HL-60/S4 treated with retinoic acid at 250 ng/mL for 4 days and 3 days (cell line): ENCODE measurements around the gene ERMN.
"Not testable (repeated sequence)": the region's sequence is repeated elsewhere in the genome, so short reads cannot be mapped to it uniquely, and the experiment has no call there.

Experiments
- in situ Hi-C: fragments of 300-500 bp; cut with MboI; formaldehyde crosslinking; loops from 2 replicates; pipeline ENCODE4 v1.7.0; 2022; ENCODE audit warnings: low sequenced_read_pairs

Gene ERMN, protein sequence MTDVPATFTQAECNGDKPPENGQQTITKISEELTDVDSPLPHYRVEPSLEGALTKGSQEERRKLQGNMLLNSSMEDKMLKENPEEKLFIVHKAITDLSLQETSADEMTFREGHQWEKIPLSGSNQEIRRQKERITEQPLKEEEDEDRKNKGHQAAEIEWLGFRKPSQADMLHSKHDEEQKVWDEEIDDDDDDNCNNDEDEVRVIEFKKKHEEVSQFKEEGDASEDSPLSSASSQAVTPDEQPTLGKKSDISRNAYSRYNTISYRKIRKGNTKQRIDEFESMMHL

DNA sequence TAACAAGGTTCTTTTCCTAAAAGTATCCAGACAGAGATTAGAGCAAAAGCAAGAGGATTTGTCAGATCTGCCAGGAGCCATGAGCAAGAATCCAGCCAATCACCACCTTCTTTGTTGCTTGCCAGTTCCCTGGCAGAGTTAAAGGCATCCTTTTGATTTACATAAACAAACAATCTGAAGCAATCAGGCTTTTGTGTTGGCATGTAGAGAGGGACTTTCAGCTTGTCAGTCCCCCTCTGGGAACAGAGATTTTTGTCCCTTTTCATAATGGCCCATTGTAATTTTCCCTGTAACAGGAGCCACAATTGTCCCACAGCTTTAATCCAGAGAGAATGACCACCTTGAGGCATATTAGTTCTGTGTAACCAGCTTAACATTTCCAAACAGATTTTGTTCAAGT is at the start of gene ERMN:
Gene ERMN, minus strand, starts transcription at position 39 of the 400 bp plus-strand sequence. CDS start 182 bp downstream, outside the sequence.
- in situ Hi-C loops, result no loop called here

DNA sequence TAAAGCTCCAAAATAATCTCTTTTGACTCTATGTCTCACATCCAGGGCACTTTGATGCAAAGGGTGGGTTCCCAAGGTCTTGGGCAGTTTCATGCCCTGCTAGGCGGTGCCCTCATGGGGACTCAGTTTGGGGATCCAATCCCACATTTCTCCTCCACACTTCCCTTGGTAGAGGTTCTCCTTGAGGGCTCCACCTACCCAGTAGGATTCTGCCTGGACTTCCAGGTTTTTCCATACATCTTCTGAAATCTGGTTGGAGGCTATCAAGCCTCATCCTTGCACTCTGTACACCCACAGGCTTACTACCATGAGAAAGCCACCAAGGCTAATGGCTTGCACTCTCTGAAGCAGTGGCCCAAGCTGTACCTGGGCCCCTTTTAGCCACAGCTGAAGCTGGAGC is 49.8 kb upstream of the ERMN start:
- in situ Hi-C loops, result no loop called here

DNA sequence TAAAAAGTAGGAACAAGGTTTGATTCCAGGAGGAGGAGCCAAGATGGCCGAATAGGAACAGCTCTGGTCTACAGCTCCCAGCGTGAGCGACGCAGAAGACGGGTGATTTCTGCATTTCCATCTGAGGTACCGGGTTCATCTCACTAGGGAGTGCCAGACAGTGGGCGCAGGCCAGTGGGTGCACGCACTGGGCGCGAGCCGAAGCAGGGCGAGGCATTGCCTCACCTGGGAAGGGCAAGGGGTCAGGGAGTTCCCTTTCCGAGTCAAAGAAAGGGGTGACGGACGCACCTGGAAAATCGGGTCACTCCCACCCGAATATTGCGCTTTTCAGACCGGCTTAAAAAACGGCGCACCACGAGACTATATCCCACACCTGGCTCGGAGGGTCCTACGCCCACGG is 42.9 kb upstream of the ERMN start:
- in situ Hi-C loops, result not testable (repeated sequence)

DNA sequence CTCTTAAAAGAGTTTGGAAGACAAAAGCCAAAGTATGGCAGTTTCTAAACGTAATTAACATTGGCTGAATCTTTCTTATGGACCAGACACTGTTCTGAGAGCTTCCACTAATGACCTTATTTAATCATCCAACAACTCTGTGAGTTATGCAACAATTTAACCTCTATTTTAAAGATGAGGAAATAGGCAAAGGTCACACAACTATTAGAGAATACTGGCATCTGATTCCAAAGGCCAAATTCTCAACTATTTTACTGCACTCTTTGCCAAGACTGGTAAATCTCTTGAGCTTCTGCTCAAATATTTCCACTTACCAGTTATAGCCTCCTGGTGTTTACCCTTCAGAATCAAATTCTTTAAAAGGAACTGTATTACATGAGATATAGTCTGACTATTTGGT is 42.1 kb upstream of the ERMN start:
- in situ Hi-C loops, result no loop called here

DNA sequence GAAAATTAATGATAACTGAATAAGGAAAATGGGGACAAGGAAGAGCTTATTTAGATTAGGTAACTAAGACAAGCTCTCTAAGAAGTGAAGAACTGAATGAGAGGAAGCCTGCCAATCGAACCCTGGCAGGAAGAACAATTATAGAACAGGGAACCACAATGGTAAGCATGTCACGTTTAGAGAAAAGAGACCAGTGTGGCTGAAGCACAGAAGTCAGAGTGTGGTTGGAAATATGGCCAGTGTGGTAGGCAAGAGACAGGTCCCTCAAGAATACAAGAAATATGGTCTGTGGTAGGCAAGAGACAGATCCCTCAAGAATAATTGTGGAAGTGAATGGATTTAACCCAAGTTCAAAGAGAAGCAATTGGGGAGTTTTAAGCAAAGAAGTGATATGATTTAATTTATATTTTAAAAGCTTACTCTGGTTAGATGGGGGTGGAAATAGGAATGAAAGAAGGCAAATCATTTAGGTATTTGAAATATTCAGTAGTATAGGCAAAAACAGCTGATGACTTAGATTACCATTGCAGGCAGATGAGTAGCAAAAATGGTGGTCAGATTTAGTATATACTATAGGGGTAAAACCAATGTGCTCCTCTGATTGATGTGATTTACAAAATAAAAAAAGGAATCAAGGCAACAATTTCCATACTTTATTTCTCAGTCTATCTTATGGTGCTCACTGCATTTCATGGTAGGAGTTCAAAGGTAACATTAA is 38.8 kb upstream of the ERMN start:
- in situ Hi-C loops, result no loop called here

DNA sequence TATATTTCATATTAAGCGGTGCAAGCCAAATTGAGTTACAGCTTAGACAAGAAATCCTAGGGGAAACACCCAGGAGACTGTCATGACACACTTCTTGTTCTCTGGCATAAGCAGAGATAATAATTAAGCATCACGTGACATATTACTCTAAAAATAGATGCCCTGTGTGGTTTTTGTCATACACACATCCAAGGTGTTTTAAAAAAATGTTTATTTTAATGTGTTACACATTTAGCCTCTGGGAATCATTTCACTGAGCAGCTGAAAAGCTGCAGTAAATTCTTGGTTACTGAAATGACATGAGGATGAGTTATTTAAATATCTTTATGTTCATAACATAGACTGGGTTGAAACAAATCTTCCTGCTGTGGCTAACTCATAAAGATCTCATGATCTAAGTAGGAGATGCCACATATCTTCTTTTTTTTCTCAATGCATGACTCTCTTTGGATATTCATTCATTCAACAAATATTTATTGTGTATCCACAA is 38.0 kb upstream of the ERMN start:
- in situ Hi-C loops, result no loop called here

DNA sequence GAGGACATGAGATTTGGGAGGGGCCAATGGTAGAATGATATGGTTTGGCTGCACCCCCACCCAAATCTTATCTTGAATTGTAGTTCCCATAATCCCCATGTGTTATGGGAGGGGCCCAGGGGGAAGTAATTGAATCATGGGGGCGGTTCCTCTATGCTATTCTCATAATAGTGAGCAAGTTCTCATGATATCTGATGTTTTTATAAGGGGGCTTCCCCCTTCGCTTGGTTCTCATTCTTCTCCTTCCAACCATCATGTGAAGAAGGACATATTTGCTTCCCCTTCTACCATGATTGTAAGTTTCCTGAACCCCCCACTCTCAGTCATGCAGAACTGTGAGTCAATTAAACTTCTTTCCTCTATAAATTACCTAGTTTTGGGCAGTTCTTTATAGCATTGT is 37.0 kb upstream of the ERMN start:
- in situ Hi-C loops, result no loop called here

DNA sequence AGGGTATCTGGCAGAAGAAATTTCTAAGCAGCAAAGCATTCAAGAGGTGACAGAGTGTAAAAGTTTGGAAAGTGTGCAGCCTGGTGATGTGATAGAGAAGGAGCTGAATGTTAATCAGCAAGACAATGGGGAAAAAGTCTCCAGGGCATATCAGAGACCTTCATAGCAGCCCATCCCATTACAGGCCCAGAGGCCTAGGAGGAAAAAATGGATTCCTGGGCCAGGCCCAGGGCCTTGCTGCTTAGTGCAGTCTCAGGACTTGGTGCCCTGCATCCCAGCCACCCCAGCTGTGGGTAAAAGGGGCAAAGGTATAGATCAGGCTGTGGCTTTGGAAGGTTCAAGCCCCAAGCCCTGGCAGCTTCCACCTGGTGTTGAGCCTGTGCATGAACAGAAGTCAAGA is 35.9 kb upstream of the ERMN start:
- in situ Hi-C loops, result no loop called here

DNA sequence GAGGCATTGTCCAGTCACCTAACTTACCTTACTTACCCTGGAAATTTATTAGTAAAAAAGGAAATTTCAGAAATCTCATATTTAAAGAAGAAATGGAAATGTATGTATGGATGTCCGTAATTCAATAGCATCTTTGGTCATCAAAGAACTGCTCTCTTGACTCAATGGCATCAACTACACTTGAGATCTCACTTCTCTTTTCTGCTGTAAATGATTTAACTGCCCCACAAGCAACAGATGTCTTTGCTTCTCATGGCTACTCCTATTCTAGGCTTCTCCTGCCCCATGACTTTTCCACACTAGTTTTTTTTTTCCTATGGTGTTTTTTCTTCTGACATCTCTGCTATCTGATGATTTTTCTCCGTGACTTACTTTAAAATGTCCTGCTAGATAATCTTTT is 34.0 kb upstream of the ERMN start:
- in situ Hi-C loops, result no loop called here

DNA sequence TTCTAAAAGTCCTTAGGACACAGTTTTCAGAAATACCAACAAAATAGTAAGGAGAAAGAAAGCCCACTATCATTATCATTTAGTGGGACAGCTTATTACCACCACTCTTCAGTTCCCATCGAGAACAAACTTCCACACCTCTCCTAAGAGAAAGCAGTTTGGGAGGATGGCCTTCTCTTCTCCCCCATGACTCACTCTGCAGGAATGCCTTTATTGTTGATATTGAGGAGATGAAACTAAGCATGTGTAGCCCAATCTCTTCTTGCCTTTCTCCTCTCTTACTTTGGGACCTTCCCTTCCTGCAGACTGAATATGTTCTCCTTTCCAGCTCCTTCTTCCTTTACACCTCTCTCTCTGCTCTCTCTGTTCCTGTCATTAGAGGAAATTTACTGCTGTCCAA is 30.0 kb upstream of the ERMN start:
- in situ Hi-C loops, result no loop called here

DNA sequence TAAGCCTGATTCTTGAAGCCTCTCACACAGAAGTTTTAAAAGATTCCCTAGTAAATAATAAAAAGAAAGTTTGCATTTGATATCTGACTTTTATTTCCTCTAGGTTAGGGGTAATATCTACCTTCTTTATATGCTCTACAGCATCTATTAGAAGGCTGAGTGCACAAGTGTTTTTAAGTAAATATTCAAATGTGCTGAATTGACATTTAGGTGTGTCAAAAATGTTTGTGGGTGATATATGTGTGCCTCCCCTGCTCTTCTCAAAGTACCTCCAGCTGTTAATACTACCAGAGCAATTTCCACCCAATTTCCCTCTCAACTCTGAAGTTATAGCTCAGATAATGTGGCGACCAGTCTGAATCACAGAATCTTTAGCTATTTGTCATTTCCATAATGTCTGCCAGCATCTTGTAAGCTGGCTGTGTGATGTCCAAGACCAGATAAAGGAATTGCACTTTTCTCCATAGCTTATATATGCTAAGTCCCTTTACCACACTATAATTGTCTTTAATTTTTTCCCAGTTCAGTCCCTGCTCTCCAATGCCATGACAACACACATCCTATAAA is 24.4 kb upstream of the ERMN start:
- in situ Hi-C loops, result no loop called here

DNA sequence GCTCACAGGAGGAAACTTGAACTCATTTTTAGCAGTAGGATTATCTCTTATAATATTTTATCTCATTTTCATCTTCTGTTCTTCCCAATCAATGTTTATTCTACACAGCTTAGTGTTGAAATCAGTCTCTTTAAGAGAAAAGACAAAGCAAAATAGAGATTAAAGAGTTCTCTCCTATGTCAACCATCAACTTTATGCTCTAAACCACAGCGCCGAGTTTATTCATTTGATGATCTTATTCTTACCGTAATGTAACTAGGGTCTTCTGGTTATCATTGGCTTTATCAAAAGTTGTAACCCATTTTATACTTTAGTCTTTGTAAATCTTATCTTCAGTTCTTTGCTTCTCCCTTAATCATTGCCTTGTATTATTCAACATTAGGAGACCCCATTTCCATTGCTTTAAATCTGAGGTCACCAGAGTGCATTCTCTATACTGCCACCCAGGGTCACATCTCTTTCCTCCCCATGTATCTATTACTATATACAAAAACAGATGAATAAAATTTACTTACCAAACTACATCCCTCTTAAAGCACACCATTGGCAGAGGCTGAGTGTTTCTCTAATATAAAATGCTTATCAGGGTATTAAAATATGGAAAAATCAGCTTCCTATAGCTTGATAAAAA is 22.8 kb upstream of the ERMN start:
- in situ Hi-C loops, result no loop called here

DNA sequence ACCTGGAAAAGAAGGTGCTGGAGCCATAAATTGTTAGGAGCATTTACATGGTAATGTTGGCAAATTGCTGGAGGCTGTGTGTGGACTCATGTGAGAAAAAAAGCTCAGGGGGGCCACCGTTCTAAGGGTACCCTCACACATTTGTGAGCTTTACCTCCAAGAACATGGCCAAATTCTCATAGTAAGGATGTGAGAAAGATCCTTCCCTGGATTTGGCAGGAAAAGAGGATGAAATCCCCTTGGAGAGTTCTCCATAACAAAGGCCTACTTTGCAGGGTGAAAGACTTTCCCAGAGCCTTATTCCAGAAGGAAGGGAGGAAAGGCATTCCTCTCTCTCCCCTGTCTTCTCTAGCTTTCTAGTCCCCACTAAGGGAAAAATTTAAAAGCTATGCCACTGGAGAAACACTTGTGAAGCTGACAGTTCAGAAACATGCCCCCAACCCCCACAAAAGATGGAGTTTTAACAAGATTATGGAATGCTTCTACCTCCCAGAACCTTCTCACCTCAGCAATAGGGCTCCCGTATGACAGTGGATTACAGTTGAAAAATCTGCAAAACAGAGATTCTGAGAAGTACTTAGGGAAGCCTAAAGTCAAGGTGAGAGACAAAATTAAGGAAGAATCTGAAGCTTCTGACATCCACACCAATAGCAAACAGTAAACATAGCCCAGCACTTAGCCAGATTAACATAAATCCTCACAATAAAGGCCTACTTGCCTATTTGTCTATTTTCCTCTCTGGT is 20.2 kb upstream of the ERMN start:
- in situ Hi-C loops, result no loop called here

DNA sequence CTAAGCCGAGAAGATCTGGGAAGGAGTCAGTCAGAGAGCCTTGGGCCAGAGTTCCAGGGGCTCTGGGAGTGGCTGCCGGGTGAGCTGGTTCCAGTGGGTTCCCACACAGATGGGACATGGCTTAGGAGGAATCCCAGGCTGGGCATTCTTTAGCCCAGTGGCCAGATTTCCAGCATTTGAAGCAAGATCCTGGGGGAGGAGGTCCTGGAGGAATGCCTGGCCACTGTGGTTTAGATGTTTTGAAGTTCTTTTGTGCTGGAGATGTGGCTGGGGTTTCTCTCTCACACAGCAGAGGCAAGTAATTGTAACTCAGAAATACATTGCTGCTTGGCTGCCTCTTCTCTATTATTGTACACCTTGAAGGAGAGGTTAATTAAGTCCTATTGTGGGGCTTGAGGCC is 15.8 kb upstream of the ERMN start:
- in situ Hi-C loops, result not testable (repeated sequence)

DNA sequence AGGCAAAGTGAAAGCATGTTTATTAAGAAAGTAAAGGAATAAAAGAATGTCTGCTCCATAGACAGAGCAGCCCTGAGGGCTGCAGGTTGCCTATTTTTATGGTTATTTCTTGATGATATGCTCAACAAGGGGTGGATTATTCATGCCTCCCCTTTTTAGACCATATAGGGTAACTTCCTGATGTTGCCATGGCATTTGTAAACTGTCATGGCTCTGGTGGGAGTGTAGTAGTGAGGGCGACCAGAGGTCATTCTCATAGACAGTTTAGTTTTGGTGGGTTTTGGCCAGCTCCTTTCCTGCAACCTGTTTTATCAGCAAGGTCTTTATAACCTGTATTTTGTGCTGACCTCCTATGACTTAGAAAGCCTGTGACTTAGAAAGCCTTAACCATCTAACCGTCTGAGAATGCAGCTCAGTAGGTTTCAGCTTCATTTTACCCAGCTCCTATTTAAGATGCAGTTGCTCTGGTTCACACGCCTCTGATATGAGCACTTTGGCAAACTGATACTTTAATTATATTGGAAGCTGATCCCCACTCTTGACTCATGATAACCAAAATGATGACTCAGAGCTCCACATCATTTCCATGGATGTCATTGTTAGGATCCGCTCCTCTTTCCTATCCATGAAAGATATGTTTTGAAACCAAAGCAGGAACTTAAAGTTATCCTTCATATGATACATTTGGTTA is 14.5 kb upstream of the ERMN start:
- in situ Hi-C loops, result no loop called here

DNA sequence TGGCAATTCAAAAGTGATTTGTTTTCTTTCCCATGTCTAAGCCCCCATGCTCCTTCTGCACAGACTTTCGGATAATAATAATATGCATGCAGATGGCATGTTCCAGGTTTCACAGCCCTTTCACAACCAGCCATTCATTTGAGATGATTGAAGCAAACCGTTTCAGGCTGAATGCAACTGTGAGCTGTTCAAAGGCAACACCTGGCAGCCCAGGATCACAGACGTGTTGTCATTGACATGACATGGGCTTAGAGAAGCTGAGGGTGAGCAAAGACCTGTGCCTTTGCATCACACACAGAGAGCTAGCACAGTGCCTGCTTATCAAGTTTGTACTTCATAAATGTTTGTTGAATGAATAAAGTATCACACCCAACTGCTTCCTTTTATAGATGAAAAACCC is 12.4 kb upstream of the ERMN start:
- in situ Hi-C loops, result no loop called here

DNA sequence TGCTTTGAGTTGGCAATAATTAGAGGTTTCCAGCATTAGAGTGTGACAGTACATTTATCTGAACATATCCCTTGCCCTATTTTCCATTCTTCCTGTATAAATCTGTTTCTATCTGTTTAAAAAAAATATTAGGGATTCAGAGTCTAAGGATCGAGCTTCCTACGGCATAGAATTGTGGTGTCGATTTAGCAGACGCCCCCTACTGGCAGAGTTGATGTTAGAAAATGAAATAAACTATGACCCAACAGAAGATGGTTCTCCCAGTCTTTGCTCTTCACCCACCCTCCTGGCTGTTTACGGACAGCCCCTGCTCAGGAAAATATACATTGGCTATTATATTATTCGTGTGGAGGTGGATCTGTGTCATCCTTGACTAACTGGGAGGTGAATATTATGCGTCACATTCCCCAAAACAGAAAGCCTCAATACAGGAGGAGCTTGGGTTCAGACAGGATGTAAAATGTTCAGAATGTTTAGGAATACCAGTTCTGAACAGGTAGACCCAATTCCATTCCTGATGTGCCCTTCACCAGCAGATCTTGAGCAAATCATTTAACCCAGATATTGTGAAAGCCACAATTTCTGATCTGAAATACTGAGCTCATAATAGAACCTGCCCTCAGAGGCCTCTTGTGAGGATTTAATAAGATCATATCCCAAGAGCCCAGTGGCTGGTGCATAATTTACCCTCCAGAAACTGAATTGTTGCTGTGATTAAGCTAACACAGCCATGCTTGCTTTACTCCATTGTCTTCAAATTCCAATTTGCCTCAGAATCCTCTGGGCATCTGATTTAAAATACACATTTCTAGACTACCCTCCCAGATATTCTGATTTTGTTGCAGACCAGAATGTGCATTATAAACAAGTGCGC is 10.8 kb upstream of the ERMN start:
- in situ Hi-C loops, result no loop called here

DNA sequence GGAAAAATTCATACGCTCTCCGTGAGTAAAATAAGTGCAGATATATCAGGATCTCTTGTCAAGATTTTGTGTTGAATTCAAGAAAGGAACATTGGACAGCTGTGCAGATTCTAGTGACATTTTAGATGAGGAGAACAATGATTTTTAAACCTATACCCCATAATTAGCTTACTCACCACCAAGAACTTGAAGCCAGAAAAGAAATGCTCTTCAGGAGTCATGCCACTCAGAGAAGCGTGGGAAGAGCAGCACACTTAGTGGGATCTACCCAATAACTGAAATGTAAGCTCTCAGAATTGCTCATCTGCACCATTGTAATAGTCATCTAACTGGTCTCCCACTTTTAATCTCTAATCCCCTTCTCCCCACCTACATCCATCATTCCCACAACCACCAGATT is 9.2 kb upstream of the ERMN start:
- in situ Hi-C loops, result no loop called here

DNA sequence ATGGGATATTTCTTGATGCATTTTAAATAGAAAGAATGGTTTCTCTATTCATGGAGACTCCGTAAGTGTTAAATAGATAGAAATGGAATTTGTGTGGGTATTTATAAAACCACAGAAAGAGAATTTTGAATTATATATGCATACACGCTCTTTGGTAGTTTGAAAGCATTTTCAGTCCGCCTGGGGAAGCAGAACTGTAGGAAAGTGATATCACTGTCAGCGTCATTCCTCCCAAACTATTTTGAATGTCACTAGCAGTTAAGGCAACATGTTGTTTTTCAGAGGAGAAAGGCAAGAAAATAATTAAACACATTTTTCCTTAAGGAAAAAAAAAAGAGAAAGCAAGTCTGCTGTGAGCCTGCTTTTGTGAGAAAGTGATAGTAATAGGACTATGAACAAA is 8.7 kb upstream of the ERMN start:
- in situ Hi-C loops, result no loop called here
